H9 (cell line): ENCODE results near the gene CDKL1. TPM values are rescaled to one million over a fixed set of nuclear protein-coding genes. Genes with fewer than 3 reads are reported as not detected.

Experiments
- DNase-seq: peaks from one replicate; pipeline ENCODE4 v3.0.0-alpha.2; 2017
- H2AFZ ChIP-seq: one replicate; pipeline ENCODE4 v1.6.1; 2013; ENCODE audit warnings: mild to moderate bottlenecking, low read length, control low read depth, moderate library complexity
- H2AK5ac ChIP-seq: 2 replicates; pipeline ENCODE4 v1.6.1; 2013; ENCODE audit warnings: low read length, control low read depth, mixed read lengths; ENCODE audit not compliant: insufficient read length
- H2BK120ac ChIP-seq: one replicate; pipeline ENCODE4 v1.6.1; 2013; ENCODE audit warnings: low read depth, mild to moderate bottlenecking, low read length, control low read depth, inconsistent platforms; ENCODE audit not compliant: poor library complexity, severe bottlenecking
- H2BK12ac ChIP-seq: 2 replicates; pipeline ENCODE4 v1.6.1; 2013; ENCODE audit warnings: low read length, control low read depth, mixed read lengths, low read depth; ENCODE audit not compliant: insufficient read length
- H2BK15ac ChIP-seq: 2 replicates; pipeline ENCODE4 v1.6.1; 2013; ENCODE audit warnings: low read depth, low read length, control low read depth
- H2BK20ac ChIP-seq: one replicate; pipeline ENCODE4 v1.6.1; 2013; ENCODE audit warnings: low read depth, mild to moderate bottlenecking, low read length, control low read depth, inconsistent platforms; ENCODE audit not compliant: poor library complexity, severe bottlenecking
- H2BK5ac ChIP-seq: 2 replicates; pipeline ENCODE4 v1.6.1; 2013; ENCODE audit warnings: low read length, control low read depth, mixed read lengths; ENCODE audit not compliant: insufficient read length
- H3K14ac ChIP-seq: 2 replicates; pipeline ENCODE4 v1.6.1; 2013; ENCODE audit warnings: low read length, control low read depth; ENCODE audit not compliant: insufficient read depth
- H3K18ac ChIP-seq: 2 replicates; pipeline ENCODE4 v1.6.1; 2013; ENCODE audit warnings: low read depth, mild to moderate bottlenecking, mixed read lengths, low read length, control low read depth; ENCODE audit not compliant: insufficient read length
- H3K23ac ChIP-seq: 2 replicates; pipeline ENCODE4 v1.6.1; 2013; ENCODE audit warnings: low read length, control low read depth, mixed read lengths, low read depth; ENCODE audit not compliant: insufficient read length
- H3K23me2 ChIP-seq: 2 replicates; pipeline ENCODE4 v1.6.1; 2013; ENCODE audit warnings: low read depth, mild to moderate bottlenecking, mixed read lengths, low read length, control low read depth; ENCODE audit not compliant: insufficient read length, poor library complexity, severe bottlenecking
- H3K27ac ChIP-seq: 2 replicates; pipeline ENCODE4 v1.5.1; 2013; ENCODE audit warnings: low read length, control low read depth, mixed read lengths, low read depth; ENCODE audit not compliant: insufficient read length
- H3K27me3 ChIP-seq: 2 replicates; pipeline ENCODE4 v1.6.1; 2013; ENCODE audit warnings: low read length, control low read depth, inconsistent platforms; ENCODE audit not compliant: insufficient read depth
- H3K4ac ChIP-seq: 2 replicates; pipeline ENCODE4 v1.6.1; 2013; ENCODE audit warnings: low read depth, mild to moderate bottlenecking, control low read depth, inconsistent platforms, low read length, moderate library complexity
- H3K4me1 ChIP-seq: 2 replicates; pipeline ENCODE4 v1.6.1; 2013; ENCODE audit warnings: low read length, control low read depth, inconsistent platforms; ENCODE audit not compliant: insufficient read depth
- H3K4me2 ChIP-seq: 2 replicates; pipeline ENCODE4 v1.6.1; 2013; ENCODE audit warnings: low read length, control low read depth, mixed read lengths; ENCODE audit not compliant: insufficient read length, insufficient read depth
- H3K56ac ChIP-seq: 2 replicates; pipeline ENCODE4 v1.6.1; 2013; ENCODE audit warnings: low read depth, mild to moderate bottlenecking, mixed read lengths, low read length, control low read depth; ENCODE audit not compliant: insufficient read length
- H3K79me1 ChIP-seq: 2 replicates; pipeline ENCODE4 v1.6.1; 2013; ENCODE audit warnings: low read depth, mild to moderate bottlenecking, moderate library complexity, low read length, control low read depth, inconsistent platforms; ENCODE audit not compliant: insufficient read depth, poor library complexity, severe bottlenecking
- H3K79me2 ChIP-seq: 2 replicates; pipeline ENCODE4 v1.6.1; 2013; ENCODE audit warnings: low read length, control low read depth, inconsistent platforms; ENCODE audit not compliant: insufficient read depth
- H3K9ac ChIP-seq: 2 replicates; pipeline ENCODE4 v1.6.1; 2013; ENCODE audit warnings: low read length, control low read depth, mixed read lengths; ENCODE audit not compliant: insufficient read length; ENCODE audit errors: extremely low read depth
- H3K9me3 ChIP-seq: one replicate; pipeline ENCODE4 v1.6.1; 2013; ENCODE audit warnings: low read depth, low read length, inconsistent platforms; ENCODE audit not compliant: control insufficient read depth
- H3T11ph ChIP-seq: one replicate; pipeline ENCODE4 v1.6.1; 2013; ENCODE audit warnings: mild to moderate bottlenecking, low read length, control low read depth, inconsistent platforms
- H4K20me1 ChIP-seq: one replicate; pipeline ENCODE4 v1.6.1; 2013; ENCODE audit not compliant: control insufficient read depth, insufficient read length, insufficient read depth
- H4K5ac ChIP-seq: 2 replicates; pipeline ENCODE4 v1.6.1; 2013; ENCODE audit warnings: low read depth, mild to moderate bottlenecking, mixed read lengths, low read length, control low read depth; ENCODE audit not compliant: insufficient read length
- H4K8ac ChIP-seq: replicated peaks from 2 replicates; pipeline ENCODE4 v1.6.1; 2013; ENCODE audit warnings: low read length, control low read depth, mixed read lengths, low read depth; ENCODE audit not compliant: insufficient read length
- H4K91ac ChIP-seq: 2 replicates; pipeline ENCODE4 v1.6.1; 2013; ENCODE audit warnings: low read depth, mild to moderate bottlenecking, moderate library complexity, mixed read lengths, low read length, control low read depth; ENCODE audit not compliant: insufficient read length
- H3K27ac Mint-ChIP-seq, 3 experiments: 2 replicates in 2 of 3; 3 replicates in 1 of 3; pipeline ENCODE4 v1.8.0; 2020 to 2021; ENCODE audit warnings: mixed read lengths in 3 of 3, mild to moderate bottlenecking in 1 of 3, moderate library complexity in 1 of 3
- H3K27me3 Mint-ChIP-seq: 2 replicates; pipeline ENCODE4 v1.8.0; 2021; ENCODE audit warnings: low read depth, mild to moderate bottlenecking, moderate library complexity, mixed read lengths
- H3K36me3 Mint-ChIP-seq, 3 experiments: 2 replicates in 2 of 3; 3 replicates in 1 of 3; pipeline ENCODE4 v1.8.0; 2020 to 2021; ENCODE audit warnings: low read depth in 3 of 3, mixed read lengths in 3 of 3; ENCODE audit not compliant: insufficient read depth in 1 of 3
- H3K4me1 Mint-ChIP-seq, 2 experiments: 2 replicates each; pipeline ENCODE4 v1.8.0; 2020; ENCODE audit warnings: mixed read lengths in 2 of 2
- H3K4me3 Mint-ChIP-seq, 2 experiments: 2 replicates in 1 of 2; 3 replicates in 1 of 2; pipeline ENCODE4 v1.8.0; 2020 to 2021; ENCODE audit warnings: mild to moderate bottlenecking in 2 of 2, mixed read lengths in 2 of 2, moderate library complexity in 1 of 2
- H3K9me3 Mint-ChIP-seq, 2 experiments: 2 replicates in 1 of 2; 3 replicates in 1 of 2; pipeline ENCODE4 v1.8.0; 2020; ENCODE audit warnings: mild to moderate bottlenecking in 2 of 2, mixed read lengths in 2 of 2, moderate library complexity in 1 of 2
- CTCF ChIP-seq: fragments of 200-600 bp; sonication (generic); conservative IDR thresholded peaks from 3 replicates; pipeline ENCODE4 v1.8.0; 2021; ENCODE audit warnings: antibody characterized with exemption, mild to moderate bottlenecking
- WGBS: extraction: QIAGEN DNeasy Blood & Tissue Kit; methylation state at CpG from one replicate; pipeline ENCODE4 v1.1.7; 2013; ENCODE audit warnings: missing lambda C conversion rate, low lambda C conversion rate, mixed read lengths; ENCODE audit not compliant: insufficient read length; ENCODE audit errors: extremely low coverage; 5-methylcytosine and 5-hydroxymethylcytosine counted together
- total RNA-seq: library from RNA; stranded (reverse); gene quantifications from 2 replicates; pipeline ENCODE4 v1.2.1, GENCODE V29; 2021

CDKL1 gene
- total RNA-seq, 1 experiment from 2014 or later: 0.72 TPM

- no peak overlapping the region for H2AFZ ChIP-seq
- DNase-seq: no peak
- H3K23ac ChIP-seq: no peak overlapping the region
- no peak overlapping the region for H4K8ac ChIP-seq
- H2BK120ac ChIP-seq: no peak overlapping the region
- no peak overlapping the region for H3K4ac ChIP-seq
- H4K20me1 ChIP-seq: no peaks in the 10 kb centered on the region
- no peak overlapping the region for H3K4me2 ChIP-seq
- Mint-ChIP-seq H3K9me3 (peaks cover 0 to 1% of the 10 kb centered on the region in 2 experiments; a peak in 3 of 5 replicates), H3K36me3 (peaks cover 12 to 14% (median 12%) of the 10 kb centered on the region in 3 experiments), H3K27me3 (no peaks in the 10 kb centered on the region), H3K4me3 (no peak overlapping the region), H3K4me1 (peaks cover 10 to 22% of the 10 kb centered on the region in 2 experiments), H3K27ac (no peak overlapping the region)
- no peak overlapping the region for H2BK12ac ChIP-seq
- no peak overlapping the region for H3K14ac ChIP-seq
- no peaks in the 10 kb centered on the region for H3K4me1 ChIP-seq
- H2BK5ac ChIP-seq: no peak overlapping the region
- no peak overlapping the region for H3T11ph ChIP-seq
- no peaks in the 10 kb centered on the region for H3K79me1 ChIP-seq
- no peak overlapping the region for H3K9ac ChIP-seq
- H3K27ac ChIP-seq: no peak overlapping the region
- no peak for TF ChIP-seq CTCF
- H3K27me3 ChIP-seq: no peaks in the 10 kb centered on the region
- peaks cover 9% of the 10 kb centered on the region for H3K23me2 ChIP-seq
- H3K79me2 ChIP-seq: peaks cover 14% of the 10 kb centered on the region
- H3K9me3 ChIP-seq: no peaks in the 10 kb centered on the region
- H3K56ac ChIP-seq: no peak overlapping the region
- H4K5ac ChIP-seq: no peak overlapping the region
- H2BK20ac ChIP-seq: no peak overlapping the region
- no peak overlapping the region for H2AK5ac ChIP-seq
- no CpG with 5 or more reads among the region's 4 CpGs for WGBS
- H4K91ac ChIP-seq: no peak overlapping the region
- H3K18ac ChIP-seq: no peak overlapping the region
- H2BK15ac ChIP-seq: no peak overlapping the region
These were observed 88.2 kb downstream of the CDKL1 start for GRCh38 chr14:50308363-50308915.
